C4-2B (cell line): ENCODE data around the gene FEZF1.

Experiments
- ZFX ChIP-seq: fragments of 450-650 bp; IDR thresholded peaks from 2 replicates; pipeline ENCODE4 v1.6.1; 2017
- TF ChIP-seq, protein P1 (sequence below): fragments of 450-650 bp; conservative IDR thresholded peaks from 2 replicates; pipeline ENCODE4 v1.5.1; 2017; ENCODE audit warnings: mild to moderate bottlenecking

DNA sequence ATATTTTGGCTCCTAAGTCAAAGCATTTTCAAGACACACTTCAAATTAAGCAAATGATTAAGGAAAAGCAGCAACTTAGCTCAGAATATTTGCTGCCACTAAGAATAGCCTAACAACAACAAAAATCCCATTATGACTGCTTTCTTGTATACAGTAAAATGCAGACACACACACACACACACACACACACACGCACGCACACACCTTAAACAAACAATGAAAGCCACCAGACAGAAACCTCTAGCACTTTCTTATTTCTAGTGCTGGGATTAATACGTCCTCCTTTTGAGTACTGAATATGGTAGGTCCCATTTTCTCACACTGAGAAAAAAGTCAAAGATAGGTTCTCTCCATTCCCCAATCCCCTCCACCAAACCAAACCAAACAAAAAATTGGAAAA is 23.4 kb upstream of the FEZF1 start:
- TF ChIP-seq, protein P1, sequence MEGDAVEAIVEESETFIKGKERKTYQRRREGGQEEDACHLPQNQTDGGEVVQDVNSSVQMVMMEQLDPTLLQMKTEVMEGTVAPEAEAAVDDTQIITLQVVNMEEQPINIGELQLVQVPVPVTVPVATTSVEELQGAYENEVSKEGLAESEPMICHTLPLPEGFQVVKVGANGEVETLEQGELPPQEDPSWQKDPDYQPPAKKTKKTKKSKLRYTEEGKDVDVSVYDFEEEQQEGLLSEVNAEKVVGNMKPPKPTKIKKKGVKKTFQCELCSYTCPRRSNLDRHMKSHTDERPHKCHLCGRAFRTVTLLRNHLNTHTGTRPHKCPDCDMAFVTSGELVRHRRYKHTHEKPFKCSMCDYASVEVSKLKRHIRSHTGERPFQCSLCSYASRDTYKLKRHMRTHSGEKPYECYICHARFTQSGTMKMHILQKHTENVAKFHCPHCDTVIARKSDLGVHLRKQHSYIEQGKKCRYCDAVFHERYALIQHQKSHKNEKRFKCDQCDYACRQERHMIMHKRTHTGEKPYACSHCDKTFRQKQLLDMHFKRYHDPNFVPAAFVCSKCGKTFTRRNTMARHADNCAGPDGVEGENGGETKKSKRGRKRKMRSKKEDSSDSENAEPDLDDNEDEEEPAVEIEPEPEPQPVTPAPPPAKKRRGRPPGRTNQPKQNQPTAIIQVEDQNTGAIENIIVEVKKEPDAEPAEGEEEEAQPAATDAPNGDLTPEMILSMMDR, result no peak
- TF ChIP-seq ZFX, result no peak
